ENCODE results near the gene ADH1B.
A peak's percentile ranks its signal among the peaks of the same experiment; 100 is the strongest.
"Not testable (repeated sequence)": the region's sequence is repeated elsewhere in the genome, so short reads cannot be mapped to it uniquely, and the experiment has no call there.

ADH1B gene

DNA sequence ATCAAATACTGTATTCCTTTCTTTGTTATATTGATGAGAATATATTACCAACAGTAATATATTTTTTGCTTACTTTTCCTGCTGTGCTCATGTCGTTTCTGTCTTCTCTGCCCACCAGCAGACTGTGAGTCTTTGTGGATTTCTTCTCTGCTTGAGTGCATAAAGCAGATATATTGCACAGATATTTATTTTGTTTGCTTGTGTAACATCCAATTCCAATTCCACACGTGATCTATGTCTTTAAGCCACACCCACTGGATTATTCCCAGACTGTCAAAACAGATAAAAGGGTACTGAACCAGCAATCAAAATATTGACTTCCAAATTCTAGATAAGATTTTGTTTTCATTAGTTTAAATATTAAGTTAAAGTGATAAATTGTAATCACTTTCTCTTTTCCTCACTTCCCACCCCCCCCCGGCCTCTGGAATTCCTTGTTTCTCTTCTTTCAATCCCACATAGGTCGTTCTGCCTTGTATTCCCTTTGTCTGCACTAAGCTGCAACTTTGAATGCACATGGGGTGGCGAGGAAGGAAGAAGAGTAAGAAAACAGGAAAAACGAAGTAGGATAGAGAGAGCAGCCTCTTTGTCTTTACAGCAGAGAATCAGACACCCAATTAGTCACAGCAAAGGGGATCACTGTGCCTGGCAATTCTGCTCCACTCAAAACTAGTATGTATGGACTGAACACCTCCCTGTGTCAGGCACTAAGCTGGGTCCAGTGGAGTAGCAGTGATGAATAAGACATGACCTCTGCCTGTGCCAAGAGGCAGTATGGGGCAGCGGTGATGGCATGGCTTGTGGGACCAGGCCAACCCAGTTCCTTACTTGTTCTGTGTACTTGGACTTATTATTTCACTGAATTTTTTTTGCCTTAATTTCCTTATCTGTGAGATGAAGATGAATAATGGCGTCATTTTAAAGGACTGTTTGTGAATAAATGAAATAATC, at the start of gene ADH1B:
ADH1B (minus strand) TSS at position 161 of the 951 bp plus-strand sequence; CDS start at position 91, 70 bp downstream.
- no peak within 1 kb of the TSS for H3K27ac Mint-ChIP-seq
- H3K36me3 Mint-ChIP-seq (ENCODE audit: low read depth) = no peaks in the 10 kb centered on the region
- no peaks in the 10 kb centered on the region for H3K27me3 Mint-ChIP-seq (ENCODE audit: low read depth)
- DNase-seq (ENCODE audit: low spot score) = no peak
- no peak within 1 kb of the TSS for H3K4me3 Mint-ChIP-seq
- no peaks in the 10 kb centered on the region for H3K4me1 Mint-ChIP-seq (ENCODE audit: low read depth)
- H3K9me3 Mint-ChIP-seq = no peaks in the 10 kb centered on the region

DNA sequence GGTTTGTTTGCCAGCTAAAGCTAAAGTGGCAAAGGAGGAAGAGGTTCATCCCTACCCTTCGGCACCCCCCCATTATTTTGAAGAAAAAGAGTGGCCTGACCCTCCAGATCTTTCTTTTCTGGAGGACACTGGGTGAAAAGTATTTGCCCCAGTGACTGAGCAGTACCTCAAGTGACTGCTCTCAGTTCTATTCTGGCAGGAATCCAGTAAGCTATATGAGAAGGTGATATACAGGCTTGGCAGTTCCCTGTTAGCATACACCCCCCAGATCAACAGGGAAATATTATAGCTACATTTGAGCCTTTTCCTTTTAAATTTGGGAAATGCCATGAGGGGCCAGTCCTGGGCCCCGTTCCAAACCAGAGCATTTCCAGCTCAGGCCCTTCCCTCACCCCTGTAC, 46.6 kb upstream of the ADH1B start:
- not testable (repeated sequence) for DNase-seq (ENCODE audit: low spot score); H3K27ac Mint-ChIP-seq; H3K4me3 Mint-ChIP-seq; H3K4me1 Mint-ChIP-seq (ENCODE audit: low read depth); H3K9me3 Mint-ChIP-seq; H3K36me3 Mint-ChIP-seq (ENCODE audit: low read depth); H3K27me3 Mint-ChIP-seq (ENCODE audit: low read depth)

DNA sequence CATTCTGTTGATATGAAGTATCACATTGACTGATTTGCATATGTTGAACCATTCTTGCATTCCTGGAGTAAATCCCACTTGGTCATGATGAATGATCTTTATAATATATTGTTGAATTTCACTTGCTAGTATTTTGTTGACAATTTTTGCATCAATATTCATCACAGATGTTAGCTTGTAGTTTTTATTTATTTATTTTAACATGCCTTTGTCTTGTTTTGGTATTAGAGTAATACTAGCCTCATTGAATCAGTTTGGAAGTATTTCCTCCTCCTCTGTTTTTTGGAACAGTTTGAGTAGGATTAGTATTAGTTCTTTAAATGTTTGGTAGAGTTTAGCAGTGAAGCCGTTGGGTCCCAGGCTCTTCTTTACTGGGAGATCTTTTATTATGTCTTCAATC, 45.3 kb upstream of the ADH1B start:
- peaks cover 2% of the 10 kb centered on the region for H3K27me3 Mint-ChIP-seq (ENCODE audit: low read depth)
- DNase-seq (ENCODE audit: low spot score) = no peak
- no peaks in the 10 kb centered on the region for H3K9me3 Mint-ChIP-seq
- H3K4me1 Mint-ChIP-seq (ENCODE audit: low read depth) = no peaks in the 10 kb centered on the region
- no peak overlapping the region for H3K4me3 Mint-ChIP-seq
- H3K36me3 Mint-ChIP-seq (ENCODE audit: low read depth) = no peaks in the 10 kb centered on the region
- no peak overlapping the region for H3K27ac Mint-ChIP-seq

DNA sequence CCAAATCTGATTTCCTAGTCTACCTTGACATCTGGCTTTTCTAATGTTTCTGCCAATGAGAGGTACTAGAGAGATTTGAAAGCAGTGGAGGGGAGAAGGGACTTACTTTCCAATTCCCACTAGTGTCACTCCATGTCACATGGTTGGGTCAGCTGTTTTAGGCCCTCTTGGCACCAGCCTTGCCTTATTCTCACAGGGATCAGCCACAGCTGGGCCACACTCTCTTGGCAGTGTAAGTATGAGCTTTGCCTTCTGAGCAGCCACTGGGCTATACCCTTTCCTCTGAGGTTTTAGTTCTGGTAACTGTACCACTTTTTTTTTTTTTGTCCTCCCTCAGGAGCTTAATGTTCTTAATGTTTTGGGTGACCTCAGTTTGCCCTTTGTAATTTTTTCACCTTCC, 41.6 kb upstream of the ADH1B start:
- no peaks in the 10 kb centered on the region for H3K9me3 Mint-ChIP-seq
- no peaks in the 10 kb centered on the region for H3K27me3 Mint-ChIP-seq (ENCODE audit: low read depth)
- no peaks in the 10 kb centered on the region for H3K36me3 Mint-ChIP-seq (ENCODE audit: low read depth)
- no peak for DNase-seq (ENCODE audit: low spot score)
- no peak overlapping the region for H3K4me3 Mint-ChIP-seq
- H3K4me1 Mint-ChIP-seq (ENCODE audit: low read depth) = no peaks in the 10 kb centered on the region
- H3K27ac Mint-ChIP-seq = no peak overlapping the region

DNA sequence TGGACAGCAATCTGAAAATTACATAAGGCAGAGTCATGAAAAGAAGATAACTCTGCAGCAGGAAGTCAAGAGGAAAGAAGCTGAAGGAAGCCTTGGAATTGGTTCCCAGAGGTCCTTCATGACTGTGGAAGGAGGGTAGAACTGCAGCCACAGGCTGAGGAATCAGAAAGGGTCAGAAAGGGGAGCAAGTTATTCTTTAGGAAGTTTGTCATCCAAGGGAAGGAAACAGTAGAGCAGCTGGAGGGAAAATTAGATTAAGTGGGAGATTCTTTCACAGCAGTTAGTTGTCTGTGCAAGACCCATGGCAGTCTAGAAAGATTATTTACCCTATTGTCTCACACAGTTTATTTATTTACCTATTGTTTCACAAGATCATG, 40.7 kb upstream of the ADH1B start:
- no peak for DNase-seq (ENCODE audit: low spot score)
- no peaks in the 10 kb centered on the region for H3K4me1 Mint-ChIP-seq (ENCODE audit: low read depth)
- H3K27me3 Mint-ChIP-seq (ENCODE audit: low read depth) = no peaks in the 10 kb centered on the region
- no peaks in the 10 kb centered on the region for H3K9me3 Mint-ChIP-seq
- no peak overlapping the region for H3K27ac Mint-ChIP-seq
- H3K4me3 Mint-ChIP-seq = no peak overlapping the region
- H3K36me3 Mint-ChIP-seq (ENCODE audit: low read depth) = no peaks in the 10 kb centered on the region

DNA sequence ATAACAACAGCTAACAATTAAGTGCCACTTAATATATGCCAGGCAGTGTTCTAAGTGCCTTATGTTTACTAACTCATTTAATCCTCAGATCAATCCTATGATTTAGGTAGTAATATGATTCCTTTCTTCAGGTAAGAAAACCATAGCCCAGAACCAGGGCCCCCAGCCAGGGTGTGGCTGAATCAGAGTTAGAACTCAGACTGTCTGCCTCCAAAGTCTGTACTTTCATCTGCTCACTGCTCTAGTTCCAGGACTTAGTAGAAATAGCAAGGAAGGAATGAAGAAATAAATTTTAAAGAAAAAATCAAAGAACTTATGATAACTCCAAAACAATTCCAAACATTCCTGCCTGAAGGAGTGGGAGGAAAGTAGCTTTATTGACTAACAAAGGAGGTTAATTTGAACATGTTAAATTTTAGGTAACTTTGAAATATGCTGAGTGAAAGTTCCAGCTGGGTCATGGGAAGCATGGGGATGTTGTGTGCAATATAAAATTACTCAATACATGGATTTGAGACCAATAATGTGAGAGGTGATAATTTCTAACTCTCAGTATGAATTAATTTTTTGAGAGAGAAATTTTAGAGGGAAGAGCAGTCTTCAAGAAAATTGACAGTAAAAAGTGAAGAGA, 40.2 kb upstream of the ADH1B start:
- no peak overlapping the region for H3K4me3 Mint-ChIP-seq
- DNase-seq (ENCODE audit: low spot score) = no peak
- peaks cover 2% of the 10 kb centered on the region for H3K27me3 Mint-ChIP-seq (ENCODE audit: low read depth)

DNA sequence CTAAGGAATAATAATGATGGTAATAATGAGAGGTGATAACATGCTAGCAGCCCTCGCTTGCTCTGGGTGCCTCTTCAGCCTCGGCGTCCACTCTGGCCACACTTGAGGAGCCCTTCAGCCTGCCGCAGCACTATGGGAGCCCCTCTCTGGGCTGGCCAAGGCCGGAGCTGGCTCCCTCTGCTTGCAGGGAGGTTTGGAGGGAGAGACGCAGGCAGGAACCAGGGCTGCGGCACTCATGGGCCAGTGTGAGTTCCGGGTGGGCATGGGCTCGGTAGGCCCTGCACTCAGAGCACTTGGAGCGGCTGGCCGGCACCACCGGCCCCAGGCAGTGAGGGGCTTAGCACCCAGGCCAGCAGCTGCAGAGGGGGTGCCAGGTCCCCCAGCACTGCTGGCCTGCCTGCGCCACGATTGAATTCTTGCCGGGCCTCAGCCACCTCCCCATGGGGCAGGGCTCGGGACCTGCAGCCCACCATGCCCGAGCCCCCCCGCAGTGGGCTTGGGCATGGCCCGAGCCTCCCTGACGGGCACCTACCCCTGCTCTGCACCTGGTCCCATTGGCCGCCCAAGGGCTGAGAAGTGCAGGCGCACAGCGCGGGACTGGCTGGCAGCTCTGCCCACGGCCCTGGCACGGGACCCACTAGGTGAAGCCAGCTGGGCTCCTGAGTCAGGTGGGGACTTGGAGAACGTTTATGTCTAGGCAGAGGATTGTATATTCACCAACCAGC, 38.4 kb upstream of the ADH1B start:
- Mint-ChIP-seq H3K9me3 (peaks cover 17% of the 10 kb centered on the region), H3K27me3 (ENCODE audit: low read depth) (peaks cover 2% of the 10 kb centered on the region), H3K4me3 (no peak overlapping the region), H3K27ac (no peak overlapping the region), H3K36me3 (ENCODE audit: low read depth) (no peaks in the 10 kb centered on the region), H3K4me1 (ENCODE audit: low read depth) (peaks cover 9% of the 10 kb centered on the region)
- no peak for DNase-seq (ENCODE audit: low spot score)

More for the DNA sequence above, 40.2 kb upstream of the ADH1B start:
- Mint-ChIP-seq H3K27ac (no peak overlapping the region), H3K9me3 (peaks cover 3% of the 10 kb centered on the region), H3K4me1 (ENCODE audit: low read depth) (peaks cover 3% of the 10 kb centered on the region), H3K36me3 (ENCODE audit: low read depth) (no peaks in the 10 kb centered on the region)

DNA sequence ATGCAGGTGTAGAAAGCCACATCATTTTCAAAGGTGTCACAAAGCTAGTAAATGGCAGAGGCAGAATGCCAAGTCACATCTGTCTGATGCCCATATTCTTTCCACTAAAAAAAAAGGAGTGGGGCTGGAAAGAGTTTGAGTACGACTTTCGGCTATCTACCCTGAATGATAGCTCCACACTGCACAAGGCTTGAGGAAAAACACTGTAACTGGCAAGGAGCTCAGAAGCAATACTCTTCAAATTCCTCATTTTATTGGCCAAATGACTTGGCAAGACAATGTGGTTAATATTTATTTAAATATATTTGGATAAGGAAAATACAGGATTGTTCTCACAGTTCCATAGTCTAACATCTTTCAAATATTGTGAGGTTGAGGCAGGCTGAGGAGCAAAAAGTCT, 36.7 kb upstream of the ADH1B start:
- Mint-ChIP-seq H3K4me1 (ENCODE audit: low read depth) (peaks cover 9% of the 10 kb centered on the region), H3K27ac (no peak overlapping the region), H3K27me3 (ENCODE audit: low read depth) (peaks cover 2% of the 10 kb centered on the region), H3K4me3 (no peak overlapping the region), H3K36me3 (ENCODE audit: low read depth) (no peaks in the 10 kb centered on the region), H3K9me3 (peaks cover 24% of the 10 kb centered on the region)
- DNase-seq (ENCODE audit: low spot score) = no peak

DNA sequence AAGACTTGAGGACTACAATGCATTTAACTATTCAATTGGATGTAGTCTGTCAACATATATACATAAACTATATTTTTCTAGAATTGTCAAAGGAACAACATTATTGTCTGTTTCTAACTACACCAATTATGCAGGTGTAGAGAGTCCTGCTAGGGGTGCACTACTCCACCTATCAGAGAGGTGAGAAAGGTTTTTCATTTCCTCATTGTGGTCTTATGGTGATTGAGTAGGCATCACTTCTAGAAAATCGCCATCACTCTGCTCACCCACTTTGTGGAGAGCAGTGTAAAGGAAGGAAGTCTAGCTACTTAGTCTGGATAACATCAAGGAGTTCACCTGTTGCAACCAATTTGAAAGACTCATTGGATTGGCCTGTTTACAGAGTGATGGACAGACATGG, 35.8 kb upstream of the ADH1B start:
- no peak for DNase-seq (ENCODE audit: low spot score)
- no peak overlapping the region for H3K27ac Mint-ChIP-seq
- H3K27me3 Mint-ChIP-seq (ENCODE audit: low read depth) = peaks cover 2% of the 10 kb centered on the region
- no peak overlapping the region for H3K4me3 Mint-ChIP-seq
- H3K9me3 Mint-ChIP-seq = peaks cover 24% of the 10 kb centered on the region
- H3K4me1 Mint-ChIP-seq (ENCODE audit: low read depth) = peaks cover 9% of the 10 kb centered on the region
- no peaks in the 10 kb centered on the region for H3K36me3 Mint-ChIP-seq (ENCODE audit: low read depth)

DNA sequence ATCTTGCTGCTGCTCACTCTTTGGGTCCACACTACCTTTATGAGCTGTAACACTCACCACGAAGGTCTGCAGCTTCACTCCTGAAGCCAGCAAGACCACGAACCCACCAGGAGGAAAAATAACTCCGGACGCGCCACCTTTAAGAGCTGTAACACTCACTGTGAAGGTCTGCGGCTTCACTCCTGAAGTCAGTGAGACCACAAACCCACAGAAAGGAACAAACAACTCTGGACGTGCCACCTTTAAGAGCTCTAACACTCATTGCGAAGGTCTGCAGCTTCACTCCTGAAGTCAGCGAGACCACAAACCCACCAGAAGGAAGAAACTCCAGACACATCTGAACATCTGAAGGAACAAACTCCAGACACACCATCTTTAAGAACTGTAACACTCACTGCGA, 34.9 kb upstream of the ADH1B start:
- H3K36me3 Mint-ChIP-seq (ENCODE audit: low read depth); H3K4me1 Mint-ChIP-seq (ENCODE audit: low read depth); DNase-seq (ENCODE audit: low spot score); H3K27me3 Mint-ChIP-seq (ENCODE audit: low read depth); H3K27ac Mint-ChIP-seq: not testable (repeated sequence)
- Mint-ChIP-seq H3K9me3 (peaks cover 24% of the 10 kb centered on the region), H3K4me3 (peak overlapping the region; percentile 28)

DNA sequence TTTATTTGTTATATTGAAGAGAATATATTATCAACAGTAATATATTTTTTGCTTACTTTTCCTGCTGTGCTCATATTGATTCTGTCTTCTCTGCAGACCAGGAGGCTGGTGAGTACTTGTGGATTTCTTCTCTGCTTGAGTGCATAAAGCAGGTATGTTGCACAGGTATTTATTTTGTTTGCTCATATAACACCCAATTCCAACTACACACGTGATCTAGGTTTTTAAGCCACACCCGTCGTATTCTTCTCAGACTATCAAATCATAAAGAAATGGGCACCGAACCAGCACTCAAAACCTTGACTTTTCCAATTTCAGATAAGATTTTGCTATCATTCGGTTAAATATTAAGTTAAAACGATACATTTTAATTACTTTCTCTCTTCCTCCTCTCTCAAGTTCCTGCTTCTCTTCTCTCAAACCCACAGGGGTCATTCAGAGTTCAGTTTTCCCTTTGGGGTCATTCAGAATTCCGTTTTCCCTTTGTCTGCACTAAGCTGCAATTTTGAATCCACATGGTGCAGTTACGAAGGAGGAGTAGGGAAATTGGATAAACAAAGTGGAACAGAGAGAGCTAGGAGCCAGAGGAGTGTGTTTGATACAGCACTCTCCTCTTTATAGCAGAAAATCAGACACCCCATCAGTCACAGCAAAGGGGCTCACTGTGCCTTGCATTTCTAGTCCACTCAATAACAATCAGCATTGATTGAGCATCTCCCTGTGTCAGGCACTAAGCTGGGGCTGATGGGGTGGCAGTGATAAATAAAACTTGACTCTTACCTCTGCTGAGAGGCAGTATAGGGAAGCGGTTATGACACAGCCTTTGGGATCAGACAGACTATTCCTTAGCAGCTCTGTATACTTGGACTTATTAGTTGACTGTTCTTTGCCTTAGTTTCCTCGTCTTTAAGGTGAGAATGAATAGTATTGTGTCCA, 31.7 kb upstream of the ADH1B start, which contains the start of gene ADH1C:
ADH1C (minus strand) TSS at position 145 of the 936 bp plus-strand sequence; CDS start at position 74, 71 bp downstream.
- no peak within 1 kb of the TSS for H3K4me3 Mint-ChIP-seq

DNA sequence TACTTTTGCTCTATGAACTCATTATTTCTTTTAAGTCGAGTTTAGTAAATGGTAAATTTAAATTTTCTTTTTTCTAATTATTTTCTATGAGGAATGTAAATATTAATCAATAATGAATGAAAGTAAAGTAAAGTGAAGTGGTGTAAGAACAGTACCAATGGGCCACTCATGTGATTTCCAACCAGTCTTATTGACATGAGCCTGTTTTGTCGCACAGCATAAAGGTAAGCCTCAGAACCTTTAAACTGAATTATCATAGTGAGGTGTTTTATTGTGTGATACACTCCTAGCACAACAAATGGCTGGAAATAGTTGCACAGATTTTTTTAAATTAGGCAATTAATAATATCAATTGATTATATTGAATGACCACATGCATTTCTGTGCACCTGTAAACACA, 30.3 kb upstream of the ADH1B start:
- Mint-ChIP-seq H3K27me3 (ENCODE audit: low read depth) (no peaks in the 10 kb centered on the region), H3K4me3 (no peak overlapping the region), H3K27ac (no peak overlapping the region), H3K9me3 (peaks cover 22% of the 10 kb centered on the region), H3K36me3 (ENCODE audit: low read depth) (no peaks in the 10 kb centered on the region), H3K4me1 (ENCODE audit: low read depth) (peaks cover 7% of the 10 kb centered on the region)
- no peak for DNase-seq (ENCODE audit: low spot score)

More for the DNA sequence above, 31.7 kb upstream of the ADH1B start, which contains the start of gene ADH1C:
- H3K27ac Mint-ChIP-seq = no peak within 1 kb of the TSS
- H3K27me3 Mint-ChIP-seq (ENCODE audit: low read depth) = peaks cover 2% of the 10 kb centered on the region
- H3K4me1 Mint-ChIP-seq (ENCODE audit: low read depth) = peaks cover 9% of the 10 kb centered on the region
- H3K36me3 Mint-ChIP-seq (ENCODE audit: low read depth) = no peaks in the 10 kb centered on the region
- H3K9me3 Mint-ChIP-seq = peaks cover 24% of the 10 kb centered on the region
- DNase-seq (ENCODE audit: low spot score) = no peak

DNA sequence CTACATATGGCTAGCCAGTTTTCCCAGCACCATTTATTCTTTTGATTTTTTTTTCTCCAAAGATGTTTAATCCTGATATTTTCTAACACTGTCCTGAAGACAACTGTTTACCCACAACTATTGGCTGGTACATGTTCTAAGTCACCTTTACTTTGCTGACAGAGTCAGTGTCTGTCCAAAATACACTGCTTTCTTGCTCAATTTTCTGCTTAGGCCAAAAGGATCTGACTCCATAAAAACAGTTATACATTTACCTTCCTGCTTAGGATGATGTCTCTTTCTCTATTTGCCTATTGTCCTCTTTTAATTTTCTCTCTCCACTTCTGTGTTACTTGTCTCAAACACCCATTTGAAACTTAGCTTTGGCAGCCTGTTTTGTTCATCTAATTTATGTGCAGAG, 28.1 kb upstream of the ADH1B start:
- H3K27me3 Mint-ChIP-seq (ENCODE audit: low read depth) = no peaks in the 10 kb centered on the region
- H3K4me1 Mint-ChIP-seq (ENCODE audit: low read depth) = no peaks in the 10 kb centered on the region
- no peak overlapping the region for H3K27ac Mint-ChIP-seq
- H3K36me3 Mint-ChIP-seq (ENCODE audit: low read depth) = no peaks in the 10 kb centered on the region
- no peak overlapping the region for H3K4me3 Mint-ChIP-seq
- H3K9me3 Mint-ChIP-seq = peaks cover 4% of the 10 kb centered on the region
- no peak for DNase-seq (ENCODE audit: low spot score)

Data from T-helper 2 cell treated with Interferon-gamma antibody and Interleukin-4, amounts not matched to agents 5 μg/mL and 100 μg/mL, for 36 hours (primary cell).